H1 (cell line): ENCODE results near the gene SLC15A2.
"Not testable (repeated sequence)": the region's sequence is repeated elsewhere in the genome, so short reads cannot be mapped to it uniquely, and the experiment has no call there.

Source experiments
- ATF3 ChIP-seq: IDR thresholded peaks from 2 replicates; pipeline ENCODE4 v1.6.1; 2011; ENCODE audit warnings: low read depth, mild to moderate bottlenecking, low read length; ENCODE audit not compliant: insufficient read depth
- CTCF ChIP-seq, 3 experiments: IDR thresholded peaks; 1 replicate in 2 of 3; 2 replicates in 1 of 3; pipeline versions ENCODE4 v1.5.1 to v1.6.1; 2011; ENCODE audit warnings: low read length in 3 of 3, mild to moderate bottlenecking in 3 of 3, inconsistent platforms in 2 of 3, low read depth in 1 of 3, moderate library complexity in 1 of 3; ENCODE audit not compliant: insufficient read depth in 1 of 3; ENCODE audit errors: control extremely low read depth in 1 of 3
- EP300 ChIP-seq, 2 experiments: IDR thresholded peaks; 1 replicate in 1 of 2; 2 replicates in 1 of 2; pipeline ENCODE4 v1.6.1; 2011 to 2012; ENCODE audit warnings: low read depth in 2 of 2, low read length in 2 of 2, mild to moderate bottlenecking in 2 of 2, borderline replicate concordance in 1 of 2, inconsistent platforms in 1 of 2, moderate library complexity in 1 of 2
- GTF2F1 ChIP-seq: IDR thresholded peaks from 2 replicates; pipeline ENCODE4 v1.6.1; 2012; ENCODE audit warnings: low read depth, low read length, improper control_type of control experiment, borderline replicate concordance
- RAD21 ChIP-seq, 2 experiments: IDR thresholded peaks in 1 of 2; conservative IDR thresholded peaks in 1 of 2; 2 replicates each; pipeline ENCODE4 v1.6.1; 2011; ENCODE audit warnings: low read depth in 2 of 2, low read length in 2 of 2, improper control_type of control experiment in 1 of 2, inconsistent platforms in 1 of 2, mild to moderate bottlenecking in 1 of 2, moderate library complexity in 1 of 2
- SP1 ChIP-seq: IDR thresholded peaks from 2 replicates; pipeline ENCODE4 v1.6.1; 2011; ENCODE audit warnings: low read depth, low read length

- TF ChIP-seq CTCF (IDR thresholded peaks at IDR 0.05; ENCODE audit: control extremely low read depth in 1 of 3, insufficient read depth in 1 of 3, low read depth in 1 of 3, low read length in 3 of 3); EP300 (IDR thresholded peaks at IDR 0.05; ENCODE audit: borderline replicate concordance in 1 of 2, low read depth in 2 of 2, low read length in 2 of 2); ATF3; RAD21 (IDR thresholded peaks at IDR 0.05 in 1 of 2, conservative IDR thresholded peaks at IDR 0.05 in 1 of 2; ENCODE audit: low read depth in 2 of 2, low read length in 2 of 2); SP1; GTF2F1: not testable (repeated sequence)
Measured at GRCh38 chr3:121938141-121938855, 44.1 kb downstream of the SLC15A2 start.
